Neural cell (in vitro differentiated cells): ENCODE data around the gene PAX1. TPM values are rescaled to one million over a fixed set of nuclear protein-coding genes. Genes with fewer than 3 reads are reported as not detected.

ENCODE experiments used
- H2AFZ ChIP-seq: fragments of 200-600, 300-800 bp; sonication (generic), shearing (Covaris generic); 2 replicates; pipeline ENCODE4 v1.6.0; 2014; ENCODE audit warnings: low read depth, mild to moderate bottlenecking, antibody characterized with exemption, low read length, moderate library complexity
- H3F3A ChIP-seq: fragments of 200-600 bp; shearing (Covaris generic); 2 replicates; pipeline ENCODE4 v1.6.1; 2016; ENCODE audit warnings: mild to moderate bottlenecking, moderate library complexity, mixed read lengths, antibody characterized with exemption, low read length; ENCODE audit not compliant: insufficient read depth, poor library complexity, severe bottlenecking
- H3K27ac ChIP-seq: fragments of 200-600, 300-800 bp; sonication (generic), shearing (Covaris generic); 2 replicates; pipeline ENCODE4 v1.5.1; 2014; ENCODE audit warnings: mild to moderate bottlenecking, low read length, moderate library complexity
- H3K27me3 ChIP-seq: fragments of 300-800, 200-600 bp; sonication (generic), shearing (Covaris generic); 2 replicates; pipeline ENCODE4 v1.6.0; 2014; ENCODE audit warnings: mild to moderate bottlenecking, low read depth, low read length, moderate library complexity; ENCODE audit not compliant: insufficient read depth
- H3K36me3 ChIP-seq: fragments of 300-800, 200-600 bp; sonication (generic), shearing (Covaris generic); 2 replicates; pipeline ENCODE4 v1.5.1; 2014; ENCODE audit warnings: mild to moderate bottlenecking, antibody characterized with exemption, low read length, moderate library complexity; ENCODE audit not compliant: insufficient read depth
- H3K4me2 ChIP-seq: fragments of 300-800, 200-600 bp; sonication (generic), shearing (Covaris generic); 2 replicates; pipeline ENCODE4 v1.6.0; 2014; ENCODE audit warnings: mild to moderate bottlenecking, low read length
- H3K4me3 ChIP-seq: fragments of 300-800, 200-600 bp; sonication (generic), shearing (Covaris generic); 2 replicates; pipeline ENCODE4 v1.5.1; 2014; ENCODE audit warnings: mild to moderate bottlenecking, low read length, moderate library complexity
- H3K79me2 ChIP-seq: fragments of 200-600 bp; shearing (Covaris generic); replicated peaks from 2 replicates; pipeline ENCODE4 v1.6.0; 2014; ENCODE audit warnings: mild to moderate bottlenecking, low read length, moderate library complexity; ENCODE audit not compliant: insufficient read depth
- H3K9ac ChIP-seq: fragments of 300-800, 200-600 bp; sonication (generic), shearing (Covaris generic); 2 replicates; pipeline ENCODE4 v1.6.1; 2016; ENCODE audit warnings: mild to moderate bottlenecking, low read length, mixed read lengths
- H3K9me2 ChIP-seq: fragments of 200-600 bp; shearing (Covaris generic); 2 replicates; pipeline ENCODE4 v1.6.1; 2016; ENCODE audit warnings: mild to moderate bottlenecking, low read length, mixed read lengths; ENCODE audit not compliant: insufficient read depth
- H3K9me3 ChIP-seq: fragments of 200-600, 300-800 bp; sonication (generic), shearing (Covaris generic); 2 replicates; pipeline ENCODE4 v1.6.1; 2016; ENCODE audit warnings: mild to moderate bottlenecking, mixed run types, low read length, moderate library complexity, mixed read lengths
- H4K20me1 ChIP-seq: fragments of 200-600 bp; shearing (Covaris generic); 2 replicates; pipeline ENCODE4 v1.6.1; 2016; ENCODE audit warnings: mild to moderate bottlenecking, mixed run types; ENCODE audit not compliant: insufficient read depth
- EP300 ChIP-seq: fragments of 450-650 bp; conservative IDR thresholded peaks from 2 replicates; pipeline ENCODE4 v1.6.1; 2014; ENCODE audit warnings: antibody characterized with exemption, mild to moderate bottlenecking, moderate library complexity; ENCODE audit not compliant: poor library complexity, severe bottlenecking
- EZH2 ChIP-seq: fragments of 200-600, 300-800 bp; shearing (Covaris generic), sonication (generic); IDR thresholded peaks from 2 replicates; pipeline ENCODE4 v1.6.1; 2014; ENCODE audit warnings: antibody characterized with exemption, low read length, borderline replicate concordance, mild to moderate bottlenecking; ENCODE audit not compliant: insufficient read depth, poor library complexity, severe bottlenecking
- MXI1 ChIP-seq: fragments of 450-650 bp; conservative IDR thresholded peaks from 2 replicates; pipeline ENCODE4 v1.6.1; 2014; ENCODE audit warnings: antibody characterized with exemption, mild to moderate bottlenecking; ENCODE audit not compliant: poor library complexity, severe bottlenecking
- POLR2AphosphoS5 ChIP-seq: IDR thresholded peaks from 2 replicates; pipeline ENCODE4 v1.6.1; 2012
- TAF1 ChIP-seq: IDR thresholded peaks from 2 replicates; pipeline ENCODE4 v1.6.1; 2012; ENCODE audit warnings: low read depth
- polyA plus RNA-seq: library from polyadenylated mRNA; depleted of rRNA; stranded (reverse); fragments of >200 nt; gene quantifications from 2 replicates; pipeline ENCODE4 v1.2.3, GENCODE V29; 2014
- TF ChIP-seq, protein P1 (sequence below): IDR thresholded peaks from 2 replicates; pipeline ENCODE4 v1.6.1; 2012; ENCODE audit warnings: borderline replicate concordance
- TF ChIP-seq, protein P2 (sequence below): fragments of 450-650 bp; IDR thresholded peaks from 2 replicates; pipeline ENCODE4 v1.5.1; 2014; ENCODE audit warnings: antibody characterized with exemption, mild to moderate bottlenecking, moderate library complexity; ENCODE audit not compliant: poor library complexity, severe bottlenecking

The PAX1 gene
- polyA plus RNA-seq, 1 donor from 2014 or later: not detected

DNA sequence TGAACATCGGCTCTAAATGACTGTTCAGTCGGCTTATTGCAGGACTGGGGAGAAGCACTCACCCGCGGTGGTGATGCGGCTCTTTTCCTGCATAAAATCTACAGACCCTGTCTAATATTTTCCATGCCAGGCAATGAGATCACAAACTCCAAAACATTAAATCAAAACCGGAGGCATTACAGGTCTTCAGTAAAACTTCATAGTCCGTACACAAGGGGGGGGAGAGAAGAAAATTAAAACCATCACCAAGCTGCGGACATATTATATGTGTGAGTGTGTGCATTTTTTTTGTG, 6.3 kb upstream of the PAX1 start:
- Histone ChIP-seq H4K20me1 (no peaks in the 10 kb centered on the region), H3K9me2 (no peaks in the 10 kb centered on the region), H3K79me2 (no peaks in the 10 kb centered on the region), H3K27me3 (peaks cover 99% of the 10 kb centered on the region), H2AFZ (no peak overlapping the region), H3K4me3 (no peak overlapping the region), H3K9me3 (no peaks in the 10 kb centered on the region), H3K4me2 (no peak overlapping the region), H3F3A (no peaks in the 10 kb centered on the region), H3K36me3 (no peaks in the 10 kb centered on the region), H3K9ac (no peak overlapping the region), H3K27ac (no peak overlapping the region)
- TF ChIP-seq, protein P1, sequence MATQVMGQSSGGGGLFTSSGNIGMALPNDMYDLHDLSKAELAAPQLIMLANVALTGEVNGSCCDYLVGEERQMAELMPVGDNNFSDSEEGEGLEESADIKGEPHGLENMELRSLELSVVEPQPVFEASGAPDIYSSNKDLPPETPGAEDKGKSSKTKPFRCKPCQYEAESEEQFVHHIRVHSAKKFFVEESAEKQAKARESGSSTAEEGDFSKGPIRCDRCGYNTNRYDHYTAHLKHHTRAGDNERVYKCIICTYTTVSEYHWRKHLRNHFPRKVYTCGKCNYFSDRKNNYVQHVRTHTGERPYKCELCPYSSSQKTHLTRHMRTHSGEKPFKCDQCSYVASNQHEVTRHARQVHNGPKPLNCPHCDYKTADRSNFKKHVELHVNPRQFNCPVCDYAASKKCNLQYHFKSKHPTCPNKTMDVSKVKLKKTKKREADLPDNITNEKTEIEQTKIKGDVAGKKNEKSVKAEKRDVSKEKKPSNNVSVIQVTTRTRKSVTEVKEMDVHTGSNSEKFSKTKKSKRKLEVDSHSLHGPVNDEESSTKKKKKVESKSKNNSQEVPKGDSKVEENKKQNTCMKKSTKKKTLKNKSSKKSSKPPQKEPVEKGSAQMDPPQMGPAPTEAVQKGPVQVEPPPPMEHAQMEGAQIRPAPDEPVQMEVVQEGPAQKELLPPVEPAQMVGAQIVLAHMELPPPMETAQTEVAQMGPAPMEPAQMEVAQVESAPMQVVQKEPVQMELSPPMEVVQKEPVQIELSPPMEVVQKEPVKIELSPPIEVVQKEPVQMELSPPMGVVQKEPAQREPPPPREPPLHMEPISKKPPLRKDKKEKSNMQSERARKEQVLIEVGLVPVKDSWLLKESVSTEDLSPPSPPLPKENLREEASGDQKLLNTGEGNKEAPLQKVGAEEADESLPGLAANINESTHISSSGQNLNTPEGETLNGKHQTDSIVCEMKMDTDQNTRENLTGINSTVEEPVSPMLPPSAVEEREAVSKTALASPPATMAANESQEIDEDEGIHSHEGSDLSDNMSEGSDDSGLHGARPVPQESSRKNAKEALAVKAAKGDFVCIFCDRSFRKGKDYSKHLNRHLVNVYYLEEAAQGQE: no peak
- no peak for TF ChIP-seq MXI1

DNA sequence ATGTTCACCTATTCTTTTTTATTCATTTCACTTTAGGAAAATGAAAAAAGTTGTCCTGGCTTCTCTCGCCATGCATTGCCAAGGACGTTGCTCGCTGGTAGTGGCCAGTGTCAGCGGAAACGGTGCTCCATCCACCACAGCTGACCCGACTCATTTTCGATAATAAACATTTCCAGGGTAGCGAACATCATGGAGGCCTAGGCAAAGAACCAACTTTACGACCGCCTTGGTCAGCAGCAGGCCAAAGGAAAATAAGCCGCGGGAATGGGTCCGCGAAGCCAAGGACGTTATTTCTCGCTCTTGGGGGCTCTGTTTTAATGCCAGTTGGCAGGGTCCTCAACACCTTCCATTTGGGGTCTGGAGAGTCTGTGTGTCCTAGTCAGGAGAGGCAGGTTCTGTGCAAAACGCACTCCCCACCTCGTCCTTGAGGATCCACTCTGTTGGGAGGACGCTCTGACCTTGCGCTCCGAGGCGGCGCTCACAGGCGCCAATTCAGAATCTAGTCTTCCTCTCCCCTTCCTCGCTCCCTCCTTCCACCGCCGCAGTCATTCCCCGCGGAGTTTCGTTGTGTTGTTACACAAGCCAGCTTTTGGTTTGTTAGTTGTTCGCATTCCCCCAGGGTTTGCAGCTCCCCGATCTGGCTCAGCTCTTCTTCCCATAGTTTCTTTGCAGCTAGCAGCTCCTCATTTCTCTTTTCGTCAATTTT, 4.1 kb upstream of the PAX1 start:
- no peak overlapping the region for H3K4me3 ChIP-seq

More for the DNA sequence above, 4.1 kb upstream of the PAX1 start:
- Histone ChIP-seq H2AFZ (no peak overlapping the region), H3K4me2 (no peak overlapping the region), H3K9me2 (no peaks in the 10 kb centered on the region), H3K79me2 (no peaks in the 10 kb centered on the region), H3K27ac (no peak overlapping the region), H3K9me3 (no peaks in the 10 kb centered on the region), H3F3A (no peaks in the 10 kb centered on the region), H3K9ac (no peak overlapping the region), H3K36me3 (no peaks in the 10 kb centered on the region), H4K20me1 (no peaks in the 10 kb centered on the region), H3K27me3 (peaks cover 100% of the 10 kb centered on the region)
- TF ChIP-seq TAF1: no peak
- TF ChIP-seq, protein P1: no peak
- no peak for TF ChIP-seq EP300
- peak; percentile 29 for TF ChIP-seq POLR2AphosphoS5
- TF ChIP-seq EZH2: peak; percentile 25
- TF ChIP-seq, protein P2, sequence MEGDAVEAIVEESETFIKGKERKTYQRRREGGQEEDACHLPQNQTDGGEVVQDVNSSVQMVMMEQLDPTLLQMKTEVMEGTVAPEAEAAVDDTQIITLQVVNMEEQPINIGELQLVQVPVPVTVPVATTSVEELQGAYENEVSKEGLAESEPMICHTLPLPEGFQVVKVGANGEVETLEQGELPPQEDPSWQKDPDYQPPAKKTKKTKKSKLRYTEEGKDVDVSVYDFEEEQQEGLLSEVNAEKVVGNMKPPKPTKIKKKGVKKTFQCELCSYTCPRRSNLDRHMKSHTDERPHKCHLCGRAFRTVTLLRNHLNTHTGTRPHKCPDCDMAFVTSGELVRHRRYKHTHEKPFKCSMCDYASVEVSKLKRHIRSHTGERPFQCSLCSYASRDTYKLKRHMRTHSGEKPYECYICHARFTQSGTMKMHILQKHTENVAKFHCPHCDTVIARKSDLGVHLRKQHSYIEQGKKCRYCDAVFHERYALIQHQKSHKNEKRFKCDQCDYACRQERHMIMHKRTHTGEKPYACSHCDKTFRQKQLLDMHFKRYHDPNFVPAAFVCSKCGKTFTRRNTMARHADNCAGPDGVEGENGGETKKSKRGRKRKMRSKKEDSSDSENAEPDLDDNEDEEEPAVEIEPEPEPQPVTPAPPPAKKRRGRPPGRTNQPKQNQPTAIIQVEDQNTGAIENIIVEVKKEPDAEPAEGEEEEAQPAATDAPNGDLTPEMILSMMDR: no peak
